Lower leg skin (tissue), 3 donors: ENCODE results near the gene FNDC3B.

Experiments used
- POLR2A ChIP-seq, 2 donors: fragments of 450-650 bp; IDR thresholded peaks; one replicate each; pipeline ENCODE4 v1.6.1; 2016 to 2017; ENCODE audit warnings: antibody characterized with exemption in 2 of 2, mild to moderate bottlenecking in 1 of 2, moderate library complexity in 1 of 2
- TF ChIP-seq, protein P1 (sequence below), 3 donors: fragments of 450-650 bp; IDR thresholded peaks; one replicate each; pipeline ENCODE4 v1.5.1; 2016; ENCODE audit warnings: antibody characterized with exemption in 3 of 3, mild to moderate bottlenecking in 3 of 3, moderate library complexity in 2 of 3

DNA sequence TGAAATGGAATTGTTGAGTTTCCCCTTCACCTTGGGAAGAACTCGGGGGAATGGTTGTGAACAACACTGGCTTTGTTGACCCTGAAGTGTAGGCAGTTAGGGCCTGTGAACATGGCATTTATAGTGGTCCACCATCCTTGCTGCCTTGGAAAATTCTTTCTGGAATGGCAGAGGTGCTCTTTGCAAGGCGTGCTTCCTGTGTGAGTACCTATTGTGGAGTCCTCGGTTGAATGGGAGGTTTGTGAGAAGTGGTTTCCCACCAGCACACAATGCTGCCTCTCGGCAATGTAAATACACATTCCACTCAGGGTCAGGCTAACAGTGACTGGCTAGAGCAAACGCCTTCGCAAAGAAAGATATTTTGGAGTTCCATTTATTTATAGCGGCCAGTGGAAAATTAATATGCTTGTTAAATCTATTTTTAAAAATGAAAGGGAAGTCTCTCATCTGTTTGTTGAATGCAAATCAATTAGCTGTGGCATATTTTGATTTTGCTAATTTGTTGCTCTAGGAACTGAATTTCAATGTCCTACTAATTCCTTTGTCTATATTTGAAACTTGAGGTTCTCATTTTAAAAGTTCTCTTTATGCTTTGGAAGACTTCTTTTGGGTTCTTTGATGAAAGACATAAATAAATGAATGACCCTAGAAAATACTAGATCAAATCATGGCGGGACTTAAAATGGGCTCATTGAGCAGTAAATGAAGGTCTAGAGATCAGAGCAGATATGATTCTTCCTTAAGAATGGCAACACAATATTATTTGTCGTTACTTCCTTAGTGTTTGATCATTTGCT is 59.5 kb downstream of the FNDC3B start:
- TF ChIP-seq, protein P1, sequence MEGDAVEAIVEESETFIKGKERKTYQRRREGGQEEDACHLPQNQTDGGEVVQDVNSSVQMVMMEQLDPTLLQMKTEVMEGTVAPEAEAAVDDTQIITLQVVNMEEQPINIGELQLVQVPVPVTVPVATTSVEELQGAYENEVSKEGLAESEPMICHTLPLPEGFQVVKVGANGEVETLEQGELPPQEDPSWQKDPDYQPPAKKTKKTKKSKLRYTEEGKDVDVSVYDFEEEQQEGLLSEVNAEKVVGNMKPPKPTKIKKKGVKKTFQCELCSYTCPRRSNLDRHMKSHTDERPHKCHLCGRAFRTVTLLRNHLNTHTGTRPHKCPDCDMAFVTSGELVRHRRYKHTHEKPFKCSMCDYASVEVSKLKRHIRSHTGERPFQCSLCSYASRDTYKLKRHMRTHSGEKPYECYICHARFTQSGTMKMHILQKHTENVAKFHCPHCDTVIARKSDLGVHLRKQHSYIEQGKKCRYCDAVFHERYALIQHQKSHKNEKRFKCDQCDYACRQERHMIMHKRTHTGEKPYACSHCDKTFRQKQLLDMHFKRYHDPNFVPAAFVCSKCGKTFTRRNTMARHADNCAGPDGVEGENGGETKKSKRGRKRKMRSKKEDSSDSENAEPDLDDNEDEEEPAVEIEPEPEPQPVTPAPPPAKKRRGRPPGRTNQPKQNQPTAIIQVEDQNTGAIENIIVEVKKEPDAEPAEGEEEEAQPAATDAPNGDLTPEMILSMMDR (IDR thresholded peaks at IDR 0.05), result no peak
- no peak for TF ChIP-seq POLR2A (IDR thresholded peaks at IDR 0.05)
